ENCODE data around the gene TSPAN6.
A peak's percentile ranks its signal among the peaks of the same experiment; 100 is the strongest.

Gene TSPAN6

DNA sequence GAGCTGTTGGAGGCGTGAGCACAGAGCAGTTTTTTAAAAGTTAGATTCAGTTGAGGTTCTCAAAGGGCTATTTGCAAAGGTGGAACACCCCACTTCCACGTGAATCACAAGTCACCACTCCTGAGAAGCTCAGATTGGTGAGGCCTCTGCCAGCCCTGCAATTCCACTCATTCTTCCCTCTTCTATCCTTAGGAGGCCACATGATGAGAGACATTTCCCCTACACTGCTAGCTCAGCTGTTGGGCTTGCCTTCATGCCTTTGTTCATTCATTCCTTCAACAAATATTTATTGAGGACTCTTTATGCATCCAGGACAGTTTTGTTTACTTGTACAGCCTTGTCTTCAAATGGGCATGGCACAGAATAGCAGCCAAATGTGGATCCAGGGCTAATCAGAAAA is 11.1 kb upstream of the TSPAN6 start:
- no peak for DNase-seq

DNA sequence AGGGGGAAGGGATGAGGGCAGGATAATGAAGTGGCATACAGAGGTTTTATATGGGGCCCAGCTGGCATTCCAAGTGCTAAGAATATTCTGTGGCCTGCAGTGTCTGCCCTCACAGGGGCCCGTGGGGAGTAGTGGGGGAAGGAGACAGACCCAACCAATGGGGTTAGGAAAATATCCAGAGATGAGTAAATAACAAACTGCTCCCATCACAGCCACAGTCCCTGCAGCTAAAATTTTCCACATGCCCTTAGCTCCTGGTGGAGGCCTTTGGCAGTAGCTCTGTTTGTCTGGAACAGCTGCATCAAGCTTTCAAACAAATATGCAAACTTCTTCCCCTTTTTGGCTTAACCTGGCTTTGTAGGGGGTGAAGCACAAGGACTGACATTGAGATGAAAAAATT is 10.5 kb upstream of the TSPAN6 start:
- DNase-seq, result peak; percentile 58

DNA sequence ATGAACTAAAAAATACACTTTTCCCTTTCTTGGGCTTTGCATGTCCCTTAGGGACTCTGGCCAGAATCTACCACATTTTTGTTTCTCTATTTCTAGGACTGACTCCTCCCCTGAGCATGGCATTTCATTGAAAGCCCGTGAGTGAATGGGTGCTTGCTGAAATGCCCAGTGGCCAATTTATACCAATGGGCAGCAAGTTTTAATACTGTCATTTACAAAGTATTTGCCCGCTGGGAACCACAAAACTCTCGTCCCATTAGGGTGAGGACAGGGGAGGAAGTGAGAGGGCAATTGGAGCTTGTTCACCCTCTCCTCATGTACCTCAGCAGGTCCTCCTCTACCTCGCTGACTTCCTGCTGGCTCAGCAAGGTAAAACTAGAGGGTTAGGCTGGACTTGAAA is 8.5 kb upstream of the TSPAN6 start:
- DNase-seq, result peak; percentile 57

DNA sequence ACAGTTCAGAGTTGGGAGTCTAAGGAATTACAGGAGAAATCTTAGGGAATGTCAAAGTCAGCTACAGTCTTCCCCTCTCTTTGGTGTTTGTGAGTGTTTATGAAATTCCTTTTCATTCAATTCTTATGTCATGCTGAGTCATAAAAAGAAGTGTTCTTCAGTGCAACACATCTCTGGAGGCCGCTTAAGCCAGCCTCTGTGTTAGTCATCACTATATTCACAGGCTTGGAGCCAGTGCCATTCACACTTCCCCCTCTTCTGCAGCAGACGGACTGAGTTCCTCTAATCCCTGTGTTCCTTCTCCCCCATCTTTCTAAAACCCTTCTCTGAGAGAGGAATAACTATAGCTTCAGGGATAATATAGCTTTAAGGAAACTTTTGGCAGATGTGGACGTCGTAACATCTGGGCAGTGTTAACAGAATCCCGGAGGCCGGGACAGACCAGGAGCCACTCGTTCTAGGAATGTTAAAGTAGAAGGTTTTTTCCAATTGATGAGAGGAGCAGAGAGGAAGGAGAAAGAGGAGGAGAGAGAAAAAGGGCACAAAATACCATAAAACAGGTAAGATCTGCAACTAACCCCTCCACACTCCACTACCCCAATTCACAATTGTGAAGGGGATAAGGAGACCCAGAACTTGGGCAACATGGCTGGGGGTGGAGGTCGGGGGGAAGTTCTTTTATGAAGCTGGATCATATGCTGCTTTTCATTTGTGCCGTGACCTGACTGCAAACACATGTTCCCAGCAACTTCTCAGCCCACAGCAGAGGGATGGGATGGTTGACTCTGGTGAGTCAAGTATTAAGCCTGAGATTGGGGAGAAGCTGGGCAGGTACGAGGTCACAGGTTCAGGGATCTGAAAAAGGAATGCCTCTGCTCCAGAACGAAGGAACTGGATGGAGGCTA is 7.6 kb upstream of the TSPAN6 start, which contains the start of gene SRPX2:
Gene SRPX2 (plus strand): TSS at position 244 of the 905 bp plus-strand sequence. CDS start 2,124 bp downstream, outside the sequence.
- DNase-seq, result peak; percentile 90

DNA sequence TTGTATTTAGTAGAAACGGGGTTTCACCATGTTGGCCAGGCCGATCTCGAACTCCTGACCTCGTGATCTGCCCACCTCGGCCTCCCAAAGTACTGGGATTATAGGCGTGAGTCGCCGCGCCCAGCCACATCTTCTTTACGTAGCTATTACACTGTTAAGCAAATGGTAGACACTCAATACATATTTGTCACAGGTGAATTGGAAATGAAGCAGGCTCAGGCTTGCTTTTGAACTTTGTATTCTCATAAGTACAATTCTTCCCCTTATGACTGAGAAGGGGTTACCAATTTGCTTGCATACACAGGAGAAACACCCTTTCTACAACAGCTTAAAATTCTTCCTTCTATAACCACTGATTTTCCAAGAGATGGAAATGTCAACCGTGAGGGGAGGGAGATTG is 6.6 kb upstream of the TSPAN6 start:
- DNase-seq, result no peak

DNA sequence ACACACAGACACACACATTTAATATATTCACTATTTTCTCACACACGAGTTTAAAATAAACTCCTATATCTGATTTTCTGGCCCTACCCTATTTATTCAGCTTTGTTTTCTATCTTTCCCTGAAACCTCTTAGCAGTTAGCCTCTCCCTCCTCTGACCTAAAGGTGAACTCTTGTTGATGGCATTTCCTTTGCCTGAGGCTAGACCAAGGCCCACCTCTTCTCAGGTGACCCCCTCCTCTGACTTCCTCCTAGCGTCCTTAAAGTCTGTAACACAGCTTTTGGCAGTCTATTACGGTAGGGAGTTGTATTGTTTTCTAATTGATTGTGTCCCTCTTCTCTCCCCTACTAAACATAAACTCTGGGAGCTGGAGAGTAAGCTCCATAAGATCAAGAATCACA is 5.7 kb upstream of the TSPAN6 start:
- DNase-seq, result no peak

DNA sequence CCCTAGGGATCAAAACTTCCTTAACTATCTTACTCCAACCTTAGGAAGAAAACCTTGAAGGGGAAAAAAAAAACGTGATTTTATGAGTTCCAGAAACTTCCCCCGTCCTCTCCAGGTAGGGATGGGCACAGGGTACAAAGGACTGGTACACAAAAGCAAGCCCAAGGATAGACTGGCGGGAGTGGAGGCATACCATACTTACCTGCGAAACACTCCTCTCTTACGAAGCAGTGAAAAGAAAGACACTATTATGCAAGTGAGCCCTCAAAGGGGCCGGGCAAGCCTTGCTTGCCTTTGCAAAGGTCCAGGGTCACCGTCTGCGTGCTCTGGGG is 651 bp downstream of the TSPAN6 start:
- DNase-seq, result no peak

DNA sequence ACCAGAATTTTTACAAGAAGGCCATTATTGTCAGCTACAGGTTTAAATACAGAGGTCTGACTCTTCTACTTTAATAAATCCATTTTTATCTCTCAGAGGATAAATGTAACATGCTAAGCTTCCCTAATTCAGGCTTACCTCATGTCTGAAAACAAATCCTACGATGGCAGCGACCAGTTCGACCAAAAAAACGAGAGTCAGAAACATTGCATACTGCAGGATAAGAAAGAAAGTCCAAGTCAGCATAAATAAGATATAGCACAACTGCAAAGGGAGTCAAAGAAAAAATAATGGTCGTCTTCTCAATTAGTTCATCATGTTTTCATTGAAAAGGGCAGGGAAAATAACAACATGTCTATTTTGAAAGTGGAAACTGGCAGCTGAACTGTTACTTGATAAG is 1.6 kb downstream of the TSPAN6 start:
- DNase-seq, result no peak

DNA sequence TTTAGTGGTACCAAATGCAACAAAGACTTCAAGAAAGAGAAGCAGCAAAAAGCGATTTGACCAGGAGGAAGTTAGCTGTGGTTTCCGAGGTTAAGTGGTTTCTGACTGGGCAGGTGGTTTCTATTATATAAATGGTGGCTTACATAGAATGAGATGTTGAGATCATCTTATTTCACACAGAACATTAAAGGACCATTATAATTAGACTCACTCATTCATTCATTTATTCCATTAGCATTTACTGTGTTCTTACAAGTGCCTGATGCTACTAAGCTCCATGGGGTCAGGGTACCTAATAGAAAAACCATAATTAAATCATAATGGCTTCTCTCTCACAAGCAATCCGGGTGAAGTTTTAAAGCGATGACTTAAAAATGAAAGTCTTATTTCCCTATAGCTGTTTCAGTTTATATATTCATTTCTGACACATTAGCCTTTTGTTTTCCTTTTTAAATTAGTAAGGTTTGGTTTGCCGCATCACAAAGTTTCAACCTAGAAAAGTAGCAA is 10.6 kb downstream of the TSPAN6 start:
- no peak for DNase-seq

DNA sequence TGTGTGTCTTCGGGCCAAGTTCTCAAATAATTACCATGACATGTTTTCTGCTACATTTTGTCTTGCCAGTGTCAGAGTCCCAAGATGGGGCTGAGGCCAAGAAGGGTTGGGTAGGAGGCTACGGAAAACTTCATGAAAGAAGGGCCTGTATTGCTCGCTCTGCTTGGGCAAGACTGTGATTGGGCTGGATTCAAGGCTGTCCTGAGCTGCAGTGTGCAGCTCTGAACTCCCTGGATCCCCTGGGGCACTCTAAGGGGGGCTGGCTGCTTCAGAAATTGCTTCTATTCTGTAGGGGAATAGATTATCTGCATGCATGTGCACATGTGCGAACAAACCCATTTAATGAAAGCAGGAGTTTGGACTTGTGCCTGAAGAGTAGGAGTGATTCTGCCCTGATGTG is 13.6 kb downstream of the TSPAN6 start:
- DNase-seq, result no peak

DNA sequence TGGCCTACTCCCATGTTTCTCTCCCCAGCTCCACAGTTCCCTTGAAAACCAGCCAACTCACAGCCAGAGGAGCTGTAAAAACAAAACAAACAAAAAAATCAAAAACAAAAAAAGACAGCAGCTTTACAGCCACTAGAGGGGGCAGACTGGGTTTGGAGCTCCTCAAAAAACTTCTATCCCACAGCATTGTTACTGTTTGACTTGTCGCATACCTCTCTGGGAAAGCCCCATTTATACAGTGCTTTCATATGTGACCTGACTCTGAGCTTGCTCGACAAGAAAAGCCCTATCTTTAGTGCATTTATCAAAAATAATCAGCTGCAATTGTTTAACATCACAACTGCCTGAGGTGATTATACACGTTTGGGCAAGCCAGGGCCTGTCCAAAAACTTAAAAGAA is 21.6 kb downstream of the TSPAN6 start:
- DNase-seq, result peak; percentile 67

DNA sequence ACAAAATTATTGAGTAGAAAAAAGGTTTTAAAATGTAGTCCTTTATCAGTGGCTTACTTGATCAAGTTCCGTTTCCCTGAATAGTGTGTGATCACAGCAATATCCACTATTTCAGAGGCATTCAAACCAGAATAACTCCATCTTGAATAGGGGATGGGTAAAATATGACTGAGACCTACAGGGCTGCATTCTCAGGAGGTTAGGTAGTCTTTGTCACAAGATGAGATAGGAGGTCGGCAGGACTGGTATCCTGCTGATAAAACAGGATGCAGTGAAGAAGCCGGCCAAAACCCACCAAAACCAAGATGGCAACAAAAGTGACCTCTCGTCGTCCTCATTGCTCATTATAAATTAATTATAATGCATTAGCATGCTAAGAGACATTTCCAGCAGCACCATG is 24.7 kb downstream of the TSPAN6 start:
- no peak for DNase-seq

DNA sequence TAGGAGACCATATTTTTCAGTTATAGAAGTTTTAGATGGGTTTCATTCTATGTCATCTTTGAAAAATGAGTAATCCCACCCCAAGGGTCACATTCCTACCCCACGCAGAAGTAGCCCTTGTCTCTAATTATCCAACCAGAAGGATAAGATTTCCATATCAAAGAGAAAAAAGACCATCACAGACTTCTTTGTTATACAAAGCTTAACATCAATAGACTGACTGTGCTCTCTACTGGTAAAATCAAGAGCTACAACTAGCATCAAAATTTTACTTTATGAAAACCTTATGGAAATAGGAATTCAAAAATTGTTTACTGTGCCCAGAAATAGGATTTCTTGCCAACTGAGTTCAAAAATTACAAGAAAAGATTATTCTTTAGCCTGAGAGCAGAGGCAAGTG is 27.0 kb downstream of the TSPAN6 start:
- DNase-seq, result no peak

DNA sequence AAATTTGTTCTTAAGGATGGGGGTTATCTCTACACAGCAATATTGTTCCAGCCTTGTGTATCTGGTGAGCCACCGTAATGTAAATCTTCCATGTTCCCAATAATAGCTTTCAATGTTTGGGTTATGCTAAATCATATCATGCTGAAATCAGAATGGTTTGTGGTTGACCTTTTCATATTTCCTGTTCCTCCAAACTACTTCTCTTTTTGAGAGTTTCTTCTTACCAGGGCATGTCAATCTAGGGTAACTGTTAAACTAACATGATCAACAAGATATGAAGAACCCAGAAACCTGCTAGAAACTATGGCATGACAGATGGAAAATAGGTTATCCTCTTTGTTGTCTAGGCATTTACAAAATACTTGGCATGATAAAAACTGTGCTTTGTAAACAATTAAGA is 29.9 kb downstream of the TSPAN6 start:
- DNase-seq, result no peak

DNA sequence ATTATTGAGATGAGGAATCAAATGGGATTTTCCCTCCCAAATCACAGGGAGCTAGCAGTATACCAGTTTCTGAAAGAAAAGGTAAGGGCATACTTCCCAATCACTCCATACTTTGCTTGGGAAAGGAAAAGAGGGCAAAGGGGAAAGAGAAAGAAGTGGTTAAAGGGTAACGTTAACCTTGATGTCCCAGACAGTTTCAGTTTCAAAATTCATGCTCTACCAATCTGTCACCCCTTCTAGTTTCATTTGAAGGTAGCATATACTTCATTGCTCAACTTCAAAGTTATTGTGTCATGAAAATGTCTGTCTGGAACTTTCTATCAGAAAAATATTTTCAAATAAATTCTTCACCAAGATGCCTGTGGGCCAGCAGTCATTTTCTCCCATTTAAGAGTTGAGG is 35.8 kb downstream of the TSPAN6 start:
- DNase-seq, result no peak

DNA sequence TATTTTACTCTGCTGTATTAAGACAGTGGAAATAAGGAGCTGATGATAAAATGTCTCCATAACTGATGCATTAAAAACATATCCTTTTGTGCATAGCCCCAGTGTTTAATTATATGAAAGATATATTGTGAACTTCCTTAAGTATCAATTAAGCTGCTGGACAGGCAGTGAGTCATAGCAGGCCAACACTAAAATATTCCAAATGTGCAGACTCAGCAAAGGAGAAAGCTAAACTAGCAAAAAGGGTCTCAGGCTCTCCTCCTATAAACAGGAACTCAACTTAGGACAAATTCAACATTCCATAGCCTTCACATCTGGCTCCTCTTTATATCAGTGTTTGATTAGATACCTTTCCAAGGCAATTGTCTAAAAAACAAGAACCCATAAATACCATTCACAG is 36.3 kb downstream of the TSPAN6 start:
- DNase-seq, result no peak

DNA sequence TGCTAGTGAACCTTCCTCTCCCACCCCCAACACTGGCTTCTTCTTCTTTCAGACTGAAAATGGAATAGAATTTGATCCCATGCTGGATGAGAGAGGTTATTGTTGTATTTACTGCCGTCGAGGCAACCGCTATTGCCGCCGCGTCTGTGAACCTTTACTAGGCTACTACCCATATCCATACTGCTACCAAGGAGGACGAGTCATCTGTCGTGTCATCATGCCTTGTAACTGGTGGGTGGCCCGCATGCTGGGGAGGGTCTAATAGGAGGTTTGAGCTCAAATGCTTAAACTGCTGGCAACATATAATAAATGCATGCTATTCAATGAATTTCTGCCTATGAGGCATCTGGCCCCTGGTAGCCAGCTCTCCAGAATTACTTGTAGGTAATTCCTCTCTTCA is 37.1 kb downstream of the TSPAN6 start:
- no peak for DNase-seq

DNA sequence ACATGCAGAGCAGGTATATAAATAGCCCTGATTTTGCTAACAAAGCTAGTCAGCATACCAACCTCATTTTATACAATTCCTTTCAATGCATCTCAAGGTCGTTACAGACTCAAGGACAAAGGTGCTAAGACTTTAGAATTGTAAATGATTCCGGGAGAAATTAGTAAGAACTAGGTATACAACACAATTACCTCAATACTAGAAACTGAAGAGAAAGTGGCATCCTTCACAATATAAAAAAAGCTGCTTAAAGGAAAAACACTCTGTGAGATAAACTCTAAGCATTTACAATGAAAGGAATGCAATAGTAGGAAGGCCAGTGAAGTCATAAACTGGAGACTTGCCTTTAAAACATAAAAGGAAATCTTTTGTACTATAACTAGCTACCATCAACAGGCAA is 40.0 kb downstream of the TSPAN6 start:
- DNase-seq, result no peak

DNA sequence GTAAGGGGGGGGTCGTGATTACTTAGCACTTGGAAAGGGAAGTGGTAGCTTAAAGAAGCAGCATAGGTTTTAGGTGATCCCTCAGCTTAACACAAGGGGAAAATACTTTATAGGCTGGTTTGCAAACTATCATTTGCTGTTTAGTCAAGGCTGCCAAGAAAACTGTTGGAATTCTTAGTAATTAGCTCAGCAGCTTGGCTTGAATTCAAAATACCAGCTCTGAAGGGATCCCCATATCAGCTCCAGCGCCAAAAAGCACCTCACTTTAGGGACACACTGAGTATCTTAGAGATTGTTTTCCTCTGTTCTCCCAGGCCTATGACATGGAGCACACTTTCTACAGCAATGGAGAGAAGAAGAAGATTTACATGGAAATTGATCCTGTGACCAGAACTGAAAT is 43.0 kb downstream of the TSPAN6 start:
- no peak for DNase-seq

DNA sequence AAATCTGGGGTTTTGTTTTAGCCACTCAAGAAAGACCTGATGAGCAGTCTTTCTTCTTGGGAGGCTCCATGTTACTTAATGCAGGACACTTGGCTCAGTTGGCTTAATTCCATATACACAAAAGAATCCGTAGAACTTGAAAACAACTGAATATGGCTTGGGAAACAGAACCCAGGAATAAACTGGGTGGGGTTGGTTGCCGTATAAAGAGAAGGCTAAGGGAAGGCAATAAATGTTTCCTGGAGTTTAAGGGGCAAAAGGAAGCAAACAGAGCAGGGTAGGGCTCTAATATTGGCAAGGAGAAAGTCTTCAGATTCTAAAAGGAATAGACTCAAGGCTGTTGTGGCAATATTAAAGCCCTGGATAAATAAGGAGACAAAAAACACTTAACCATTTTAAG is 43.5 kb downstream of the TSPAN6 start:
- DNase-seq, result no peak

DNA sequence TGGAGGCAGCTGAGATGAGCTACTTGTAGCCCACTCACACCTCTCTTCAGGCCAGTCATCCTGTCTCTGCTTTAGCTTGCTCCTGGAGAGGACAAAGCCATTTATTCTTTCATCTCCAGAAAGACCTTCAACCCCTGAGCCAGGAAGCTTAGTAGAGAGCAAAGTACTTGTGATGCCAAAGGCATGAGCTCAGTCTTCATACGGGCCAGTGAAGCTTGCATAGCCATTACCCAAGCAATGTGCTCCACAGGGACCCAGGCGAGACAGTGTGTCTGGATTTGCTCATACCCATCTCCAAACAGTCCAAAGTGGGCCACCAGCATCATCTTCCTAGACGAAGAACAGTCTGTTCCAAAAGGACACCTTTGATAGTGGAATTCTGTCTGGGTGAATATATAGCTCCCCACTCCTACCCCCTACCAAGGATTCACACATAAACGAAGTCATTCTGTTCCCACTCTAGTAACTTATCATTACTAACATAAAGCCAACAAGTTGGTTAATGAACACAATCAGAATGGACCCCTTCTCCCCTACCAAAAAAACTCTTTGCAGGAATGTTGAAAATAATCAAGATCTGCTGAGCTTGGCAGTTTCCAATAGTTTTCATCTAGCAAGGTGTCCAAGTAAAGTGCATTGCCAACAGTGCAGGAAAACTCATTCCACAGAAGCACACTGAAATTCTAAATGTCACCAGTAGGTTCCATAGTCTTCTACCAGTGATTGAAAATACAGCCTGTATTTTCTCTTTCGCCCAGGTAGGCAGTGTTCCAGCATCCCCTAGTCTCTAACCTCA is 45.2 kb downstream of the TSPAN6 start:
- DNase-seq, result no peak

DNA sequence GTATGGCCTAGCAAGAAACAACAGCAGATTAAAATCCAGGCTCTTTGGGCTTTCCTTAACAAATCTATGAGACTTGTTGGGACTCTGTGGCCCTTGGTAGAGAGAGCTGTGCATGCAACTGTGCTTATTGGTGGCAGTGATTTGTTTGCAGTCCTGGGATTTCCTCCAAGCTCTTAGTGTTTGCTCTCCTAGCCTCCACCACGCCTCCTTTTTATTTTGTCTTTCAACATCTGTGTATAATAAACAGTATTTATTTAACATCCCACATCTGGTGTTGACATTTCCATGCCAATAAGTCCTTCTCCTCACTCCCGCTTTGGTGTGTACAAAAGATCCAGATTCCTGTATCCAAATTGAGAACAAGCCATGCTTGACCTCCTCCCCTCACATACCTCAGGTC is 48.7 kb downstream of the TSPAN6 start:
- DNase-seq, result no peak

DNA sequence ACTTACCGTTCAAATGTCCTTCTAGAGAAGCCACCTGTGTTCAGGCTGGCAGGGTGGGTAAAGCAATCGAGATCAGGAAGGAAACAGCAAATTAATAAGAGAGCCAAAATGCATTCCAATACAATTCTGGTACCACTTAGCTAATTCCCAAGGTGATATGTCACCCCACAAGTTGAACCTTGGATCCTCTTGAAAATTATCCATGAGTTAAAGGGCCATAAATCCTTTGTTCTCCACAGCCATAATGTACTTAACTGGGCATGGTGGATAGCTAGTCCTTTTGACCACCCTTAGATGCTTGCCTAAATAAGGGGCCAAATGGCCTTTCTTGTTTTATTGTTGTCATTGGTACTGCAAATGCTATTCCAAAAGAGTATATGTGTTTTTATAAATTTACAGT is 49.9 kb downstream of the TSPAN6 start:
- no peak for DNase-seq

DNA sequence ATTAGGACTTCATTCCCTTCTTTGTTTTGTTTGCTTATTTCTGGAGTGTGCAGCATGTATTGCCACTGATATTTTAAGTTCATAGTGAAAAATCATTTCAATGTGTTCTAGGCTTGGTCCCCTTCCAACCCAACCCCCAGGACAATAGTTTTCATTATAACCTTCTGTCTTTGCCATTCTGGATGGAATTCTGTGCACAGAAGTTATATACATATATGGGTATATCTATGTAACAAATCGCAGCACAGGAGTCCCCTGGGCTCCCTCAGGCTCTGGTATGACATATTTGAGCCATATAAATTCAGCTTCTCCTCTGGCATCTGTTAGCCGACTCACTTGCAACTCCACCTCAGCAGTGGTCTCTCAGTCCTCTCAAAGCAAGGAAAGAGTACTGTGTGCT is 52.0 kb downstream of the TSPAN6 start, which contains the start of gene TNMD:
Gene TNMD (plus strand): TSS at position 326 of the 400 bp plus-strand sequence. CDS start 83 bp downstream, outside the sequence.
- DNase-seq, result peak; percentile 1

Data from fibroblast of skin of back (primary cell).